SJSA1 (cell line): ENCODE measurements around the gene PDCD11. TPM values are rescaled to one million over a fixed set of nuclear protein-coding genes. Genes with fewer than 3 reads are reported as not detected.
A peak's percentile ranks its signal among the peaks of the same experiment; 100 is the strongest.
"Not testable (repeated sequence)": the region's sequence is repeated elsewhere in the genome, so short reads cannot be mapped to it uniquely, and the experiment has no call there.

Source experiments
- DNase-seq, 2 experiments: peaks; one replicate each; pipeline ENCODE4 v3.0.0-alpha.2; 2015 to 2020; ENCODE audit warnings: low spot score in 2 of 2, low read depth in 1 of 2
- H3K27ac ChIP-seq: fragments of 250-450 bp; sonication (Bioruptor Pico); 2 replicates; pipeline ENCODE4 v1.5.1; 2020; ENCODE audit warnings: mild to moderate bottlenecking, moderate library complexity
- H3K27me3 ChIP-seq: fragments of 250-450 bp; sonication (Bioruptor Pico); replicated peaks from 2 replicates; pipeline ENCODE4 v1.5.1; 2020; ENCODE audit warnings: mild to moderate bottlenecking, moderate library complexity
- H3K36me3 ChIP-seq: fragments of 250-450 bp; sonication (Bioruptor Pico); 2 replicates; pipeline ENCODE4 v1.5.1; 2020; ENCODE audit warnings: mild to moderate bottlenecking
- H3K4me1 ChIP-seq: fragments of 250-450 bp; sonication (Bioruptor Pico); replicated peaks from 2 replicates; pipeline ENCODE4 v1.6.1; 2021; ENCODE audit warnings: mild to moderate bottlenecking
- H3K4me3 ChIP-seq: fragments of 250-450 bp; sonication (Bioruptor Pico); 2 replicates; pipeline ENCODE4 v1.5.1; 2020; ENCODE audit warnings: mild to moderate bottlenecking
- H3K9me3 ChIP-seq: fragments of 250-450 bp; sonication (Bioruptor Pico); replicated peaks from 2 replicates; pipeline ENCODE4 v1.5.1; 2020; ENCODE audit warnings: mild to moderate bottlenecking
- total RNA-seq: library from RNA; depleted of rRNA; stranded (reverse); fragments of >200 nt; shearing (Covaris generic); gene quantifications from 2 replicates; pipeline ENCODE4 v1.2.3, GENCODE V29; 2014

The PDCD11 gene
- total RNA-seq, 1 experiment from 2014 or later, result 25.8 TPM

GRCh38 chr10:103394180-103394579 is 2.2 kb upstream of the PDCD11 start:
- no peaks in the 10 kb centered on the region for H3K27me3 ChIP-seq
- DNase-seq, result no peak
- no peaks in the 10 kb centered on the region for H3K9me3 ChIP-seq
- no peak overlapping the region for H3K4me3 ChIP-seq
- peaks cover 66% of the 10 kb centered on the region for H3K36me3 ChIP-seq
- no peak overlapping the region for H3K27ac ChIP-seq
- peaks cover 9% of the 10 kb centered on the region; the same call in 1 of the 2 replicates for H3K4me1 ChIP-seq

GRCh38 chr10:103395754-103396066 is 716 bp upstream of the PDCD11 start:
- H3K27ac ChIP-seq, result peak overlapping the region; percentile 43
- peak overlapping the region; percentile 69 for H3K4me3 ChIP-seq
- H3K4me1 ChIP-seq, result peaks cover 9% of the 10 kb centered on the region; the same call in 1 of the 2 replicates
- no peaks in the 10 kb centered on the region for H3K9me3 ChIP-seq
- peak in 1 of 2 experiments; percentile 18 for DNase-seq
- H3K27me3 ChIP-seq, result no peaks in the 10 kb centered on the region
- H3K36me3 ChIP-seq, result peaks cover 65% of the 10 kb centered on the region

GRCh38 chr10:103396789-103397087 is 312 bp downstream of the PDCD11 start:
- DNase-seq, result no peak
- H3K27ac ChIP-seq, result peak overlapping the region; percentile 24; the same call in 1 of the 2 replicates
- H3K27me3 ChIP-seq, result no peaks in the 10 kb centered on the region
- no peaks in the 10 kb centered on the region for H3K9me3 ChIP-seq
- peak overlapping the region; percentile 69 for H3K4me3 ChIP-seq
- peaks cover 65% of the 10 kb centered on the region for H3K36me3 ChIP-seq
- H3K4me1 ChIP-seq, result peaks cover 9% of the 10 kb centered on the region; the same call in 1 of the 2 replicates

- Histone ChIP-seq H3K27me3 (no peaks in the 10 kb centered on the region), H3K9me3 (no peaks in the 10 kb centered on the region), H3K4me3 (peak overlapping the region; percentile 69), H3K36me3 (peaks cover 66% of the 10 kb centered on the region), H3K27ac (peak overlapping the region; percentile 24; the same call in 1 of the 2 replicates), H3K4me1 (peaks cover 9% of the 10 kb centered on the region; the same call in 1 of the 2 replicates)
- DNase-seq, result no peak
These were observed 882 bp downstream of the PDCD11 start for GRCh38 chr10:103397191-103397825.

- no peaks in the 10 kb centered on the region for H3K4me1 ChIP-seq
- H3K27ac ChIP-seq, result no peak overlapping the region
- no peak for DNase-seq
- H3K36me3 ChIP-seq, result peaks cover 97% of the 10 kb centered on the region
- no peaks in the 10 kb centered on the region for H3K27me3 ChIP-seq
- H3K4me3 ChIP-seq, result no peak overlapping the region
- H3K9me3 ChIP-seq, result no peaks in the 10 kb centered on the region
These were observed 17.1 kb downstream of the PDCD11 start for GRCh38 chr10:103413564-103413963.

- DNase-seq, result no peak
- no peaks in the 10 kb centered on the region for H3K9me3 ChIP-seq
- no peaks in the 10 kb centered on the region for H3K27me3 ChIP-seq
- no peak overlapping the region for H3K4me3 ChIP-seq
- no peaks in the 10 kb centered on the region for H3K4me1 ChIP-seq
- peaks cover 93% of the 10 kb centered on the region for H3K36me3 ChIP-seq
- no peak overlapping the region for H3K27ac ChIP-seq
These were observed 19.2 kb downstream of the PDCD11 start for GRCh38 chr10:103415581-103415980.

GRCh38 chr10:103416436-103417147 is 20.2 kb downstream of the PDCD11 start:
- peak; percentile 32 to 58 for DNase-seq
- no peaks in the 10 kb centered on the region for H3K27me3 ChIP-seq
- no peak overlapping the region for H3K4me3 ChIP-seq
- H3K4me1 ChIP-seq, result no peaks in the 10 kb centered on the region
- H3K27ac ChIP-seq, result no peak overlapping the region
- no peaks in the 10 kb centered on the region for H3K9me3 ChIP-seq
- H3K36me3 ChIP-seq, result peaks cover 91% of the 10 kb centered on the region

GRCh38 chr10:103417148-103417469 is 20.7 kb downstream of the PDCD11 start:
- peaks cover 88% of the 10 kb centered on the region for H3K36me3 ChIP-seq
- not testable (repeated sequence) for H3K27ac ChIP-seq, DNase-seq, H3K9me3 ChIP-seq, H3K4me1 ChIP-seq, H3K27me3 ChIP-seq, H3K4me3 ChIP-seq

- Histone ChIP-seq H3K27me3 (no peaks in the 10 kb centered on the region), H3K36me3 (peaks cover 88% of the 10 kb centered on the region), H3K27ac (no peak overlapping the region), H3K9me3 (no peaks in the 10 kb centered on the region), H3K4me3 (no peak overlapping the region), H3K4me1 (no peaks in the 10 kb centered on the region)
- no peak for DNase-seq
These were observed 21.2 kb downstream of the PDCD11 start for GRCh38 chr10:103417601-103418000.

- Histone ChIP-seq H3K9me3 (no peaks in the 10 kb centered on the region), H3K36me3 (peaks cover 88% of the 10 kb centered on the region), H3K4me1 (no peaks in the 10 kb centered on the region), H3K4me3 (no peak overlapping the region), H3K27me3 (no peaks in the 10 kb centered on the region), H3K27ac (no peak overlapping the region)
- DNase-seq, result no peak
These were observed 22.7 kb downstream of the PDCD11 start for GRCh38 chr10:103419101-103419500.

- Histone ChIP-seq H3K27me3 (no peaks in the 10 kb centered on the region), H3K27ac (no peak overlapping the region), H3K4me3 (no peak overlapping the region), H3K36me3 (peaks cover 79% of the 10 kb centered on the region), H3K4me1 (no peaks in the 10 kb centered on the region), H3K9me3 (no peaks in the 10 kb centered on the region)
- DNase-seq, result no peak
These were observed 27.3 kb downstream of the PDCD11 start for GRCh38 chr10:103423748-103424147.

- Histone ChIP-seq H3K27me3 (no peaks in the 10 kb centered on the region), H3K4me1 (no peaks in the 10 kb centered on the region), H3K36me3 (peaks cover 87% of the 10 kb centered on the region), H3K9me3 (no peaks in the 10 kb centered on the region), H3K27ac (no peak overlapping the region), H3K4me3 (no peak overlapping the region)
- DNase-seq, result no peak
These were observed 31.4 kb downstream of the PDCD11 start for GRCh38 chr10:103427866-103428265.

- DNase-seq, result no peak
- Histone ChIP-seq H3K27me3 (no peaks in the 10 kb centered on the region), H3K9me3 (no peaks in the 10 kb centered on the region), H3K4me1 (no peaks in the 10 kb centered on the region), H3K4me3 (no peak overlapping the region), H3K36me3 (peaks cover 84% of the 10 kb centered on the region), H3K27ac (no peak overlapping the region)
These were observed 32.7 kb downstream of the PDCD11 start for GRCh38 chr10:103428989-103429643.

GRCh38 chr10:103429647-103430046 is 33.2 kb downstream of the PDCD11 start:
- H3K27me3 ChIP-seq, result no peaks in the 10 kb centered on the region
- no peaks in the 10 kb centered on the region for H3K9me3 ChIP-seq
- no peak overlapping the region for H3K4me3 ChIP-seq
- no peak overlapping the region for H3K27ac ChIP-seq
- H3K4me1 ChIP-seq, result no peaks in the 10 kb centered on the region
- peaks cover 84% of the 10 kb centered on the region for H3K36me3 ChIP-seq
- no peak for DNase-seq
